ENCODE measurements around the gene ZNF678. TPM values are rescaled to one million over a fixed set of nuclear protein-coding genes. Genes with fewer than 3 reads are reported as not detected.

The ZNF678 gene
- total RNA-seq, 2 donors from 2014 or later, result 11.2 to 22.4 TPM

DNA sequence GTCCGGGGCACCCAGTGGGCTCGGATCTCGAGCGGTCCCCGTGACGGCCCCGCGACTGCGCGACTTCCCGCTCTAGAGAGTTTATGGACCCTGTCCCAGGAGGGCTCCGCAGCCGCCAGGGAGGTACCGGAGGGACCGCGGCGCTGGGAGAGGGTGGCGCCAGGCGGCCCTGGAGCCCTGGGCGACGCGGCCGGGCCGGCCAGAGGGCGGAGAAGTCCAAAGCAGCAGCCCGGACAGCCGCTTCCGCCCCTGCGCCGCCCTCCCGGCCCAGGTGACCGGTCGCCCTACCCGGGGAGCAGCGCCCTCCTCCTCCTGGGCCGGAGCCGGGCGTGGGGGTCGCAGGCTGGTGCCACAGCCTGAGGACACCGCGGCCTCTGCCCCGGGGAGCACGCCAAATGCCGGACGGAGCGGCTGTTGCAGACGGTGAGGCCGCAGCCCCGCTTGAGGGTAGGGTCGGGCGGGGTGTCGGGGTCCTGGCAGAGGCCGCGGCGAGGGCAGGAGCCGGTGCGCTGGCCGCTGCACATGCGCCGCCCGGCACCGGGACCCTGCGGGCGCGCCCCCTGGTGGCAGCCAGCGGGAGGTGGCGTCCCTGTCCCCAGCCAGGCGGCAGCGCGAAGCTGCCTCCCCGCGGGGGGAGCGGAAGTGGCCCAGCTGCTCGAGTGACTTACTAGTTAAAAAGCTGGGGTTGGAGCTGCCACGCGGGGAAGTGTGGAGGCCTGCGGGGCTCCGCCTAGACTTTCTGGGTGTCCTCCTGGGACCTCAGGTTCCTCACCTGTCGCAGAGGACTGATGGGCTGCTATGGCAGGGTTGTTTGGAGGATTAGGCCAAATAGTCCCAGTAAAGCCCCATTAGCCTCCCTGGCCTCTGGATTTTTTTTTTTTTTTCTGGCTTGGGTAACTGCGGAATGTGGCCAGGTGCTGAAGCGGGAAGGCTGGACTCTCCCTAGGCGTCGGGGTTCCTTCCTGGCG lies 20.9 kb upstream of the ZNF678 start:
- 3 to 17% methylated on average over 5 to 73 of the region's 84 CpGs for WGBS, 2 donors
- Histone ChIP-seq H3K4me1 (peaks cover 25% of the 10 kb centered on the region), H3K9me3 (peaks cover 0 to 3% (median 0%) of the 10 kb centered on the region in 3 donors), H3K4me3 (peak overlapping the region; percentile 47 to 64), H3K36me3 (replicated peaks in 1 of 2; ENCODE audit: insufficient read depth in 1 of 2, low read depth in 2 of 2) (no peaks in the 10 kb centered on the region), H3K27ac (peak overlapping the region; percentile 72 to 81 (median 74)), H3K27me3 (no peaks in the 10 kb centered on the region)
- TF ChIP-seq, protein P1, sequence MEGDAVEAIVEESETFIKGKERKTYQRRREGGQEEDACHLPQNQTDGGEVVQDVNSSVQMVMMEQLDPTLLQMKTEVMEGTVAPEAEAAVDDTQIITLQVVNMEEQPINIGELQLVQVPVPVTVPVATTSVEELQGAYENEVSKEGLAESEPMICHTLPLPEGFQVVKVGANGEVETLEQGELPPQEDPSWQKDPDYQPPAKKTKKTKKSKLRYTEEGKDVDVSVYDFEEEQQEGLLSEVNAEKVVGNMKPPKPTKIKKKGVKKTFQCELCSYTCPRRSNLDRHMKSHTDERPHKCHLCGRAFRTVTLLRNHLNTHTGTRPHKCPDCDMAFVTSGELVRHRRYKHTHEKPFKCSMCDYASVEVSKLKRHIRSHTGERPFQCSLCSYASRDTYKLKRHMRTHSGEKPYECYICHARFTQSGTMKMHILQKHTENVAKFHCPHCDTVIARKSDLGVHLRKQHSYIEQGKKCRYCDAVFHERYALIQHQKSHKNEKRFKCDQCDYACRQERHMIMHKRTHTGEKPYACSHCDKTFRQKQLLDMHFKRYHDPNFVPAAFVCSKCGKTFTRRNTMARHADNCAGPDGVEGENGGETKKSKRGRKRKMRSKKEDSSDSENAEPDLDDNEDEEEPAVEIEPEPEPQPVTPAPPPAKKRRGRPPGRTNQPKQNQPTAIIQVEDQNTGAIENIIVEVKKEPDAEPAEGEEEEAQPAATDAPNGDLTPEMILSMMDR (IDR thresholded peaks at IDR 0.05), result peak; percentile 74 to 99 (median 98)
- peak; percentile 34 to 45 (median 36) for TF ChIP-seq POLR2A (IDR thresholded peaks at IDR 0.05)
- intact Hi-C loops (cut with DNase I), result no loop called here
- DNase-seq, result peak; percentile 86 to 91 (median 88)
- peak; percentile 95 for ATAC-seq

DNA sequence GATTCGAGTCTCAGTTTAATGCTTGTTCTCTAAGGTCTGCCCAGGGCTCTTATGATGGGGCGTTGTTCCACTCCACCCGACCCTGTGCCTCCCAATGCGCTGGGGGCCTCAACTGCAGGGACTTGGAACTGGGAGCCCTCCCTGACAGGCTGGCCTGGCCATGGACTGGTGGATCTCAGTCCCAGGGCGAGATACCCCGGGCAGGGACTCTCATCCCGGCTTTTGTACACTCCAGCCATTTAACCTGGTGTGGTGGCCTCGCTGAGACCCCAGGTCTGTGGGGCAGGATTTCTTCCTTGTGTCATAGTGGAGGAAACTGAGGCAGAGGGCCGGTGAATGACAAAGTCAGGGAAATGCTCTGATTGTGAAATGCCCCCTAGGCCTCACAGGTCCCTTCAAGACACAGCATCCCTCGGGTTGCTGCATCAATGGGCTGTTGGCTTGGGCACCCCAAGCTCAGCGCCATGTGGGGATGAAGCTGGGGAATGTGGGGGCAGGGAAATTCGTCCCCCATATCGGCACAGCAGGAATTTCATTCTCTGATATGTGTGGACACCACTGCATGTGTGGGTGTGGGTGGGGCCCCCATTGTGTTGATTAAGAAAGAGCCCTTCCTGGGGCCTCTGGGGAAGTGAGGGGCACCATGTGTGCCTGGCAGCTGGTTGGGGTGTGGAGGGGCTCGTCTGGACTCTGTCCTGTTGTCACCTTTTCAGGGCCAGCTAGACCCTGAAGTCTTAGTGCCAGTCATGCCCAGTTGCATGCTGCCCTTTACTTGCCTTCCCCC lies 19.9 kb upstream of the ZNF678 start:
- Histone ChIP-seq H3K4me3 (no peak overlapping the region), H3K4me1 (peaks cover 32% of the 10 kb centered on the region), H3K27me3 (no peaks in the 10 kb centered on the region), H3K36me3 (replicated peaks in 1 of 2; ENCODE audit: insufficient read depth in 1 of 2, low read depth in 2 of 2) (no peaks in the 10 kb centered on the region), H3K9me3 (no peaks in the 10 kb centered on the region), H3K27ac (peak overlapping the region in 3 of 4 donors; percentile 72 to 81 (median 74))
- intact Hi-C loops (cut with DNase I), result no loop called here
- TF ChIP-seq, protein P1 (IDR thresholded peaks at IDR 0.05), result no peak
- no peak for TF ChIP-seq POLR2A (IDR thresholded peaks at IDR 0.05)
- ATAC-seq (no peak), DNase-seq (no peak)
- 88 to 99% methylated on average over 5 to 14 of the region's 14 CpGs for WGBS, 2 donors

DNA sequence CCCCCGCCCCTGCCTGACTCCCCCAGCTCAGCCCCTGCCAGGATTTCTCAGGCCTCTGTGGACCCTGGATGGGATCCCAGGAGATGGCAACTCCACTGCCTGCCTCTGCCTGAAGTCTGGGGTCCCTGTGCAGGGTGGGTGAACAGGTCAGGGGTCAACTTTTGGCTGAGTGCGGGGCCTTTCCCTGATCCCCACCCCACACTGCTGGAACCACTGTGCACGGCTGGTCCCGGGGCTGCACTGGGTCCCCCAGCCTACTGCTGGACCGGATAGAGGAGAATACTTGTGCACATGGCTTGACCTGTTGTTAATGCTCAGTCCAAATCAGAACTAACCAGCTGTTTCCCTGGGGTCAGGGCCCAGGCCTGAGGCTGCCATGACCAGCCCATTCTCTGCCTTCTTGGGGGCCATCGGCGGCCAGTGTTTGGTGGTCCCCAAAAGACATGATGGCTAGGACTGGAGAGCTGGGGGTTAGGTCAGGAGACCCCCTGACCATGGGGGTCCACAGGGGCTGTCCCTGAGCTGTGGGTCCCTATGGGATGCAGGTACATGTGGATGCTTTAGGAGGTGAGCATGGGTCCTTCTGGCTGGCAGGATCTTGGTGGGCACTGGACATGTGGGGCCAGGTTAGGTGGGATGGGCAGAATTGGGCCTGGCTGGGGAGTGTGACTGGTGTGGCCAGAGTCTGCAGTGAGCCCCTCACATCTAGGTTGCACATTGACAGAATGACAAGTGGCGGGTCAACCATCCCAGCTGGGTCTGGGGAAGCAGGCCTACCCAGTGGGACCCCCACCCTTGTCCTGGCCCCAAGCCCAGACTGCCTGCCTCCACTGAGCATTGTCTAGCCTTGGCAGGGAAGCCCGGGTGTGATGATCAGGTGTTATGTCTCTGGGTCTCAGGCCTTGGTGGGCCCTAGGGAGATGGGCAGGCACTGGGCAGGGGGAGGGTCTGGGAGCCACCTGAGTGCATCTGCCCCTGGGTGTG lies 19.0 kb upstream of the ZNF678 start:
- H3K9me3 ChIP-seq, result no peaks in the 10 kb centered on the region
- peak overlapping the region in 1 of 4 donors; percentile 52 for H3K27ac ChIP-seq
- intact Hi-C loops (cut with DNase I), result no loop called here
- ATAC-seq, result no peak
- DNase-seq, result no peak
- no peaks in the 10 kb centered on the region for H3K27me3 ChIP-seq
- 94 to 100% methylated on average over 5 to 8 of the region's 9 CpGs for WGBS, 2 donors
- no peak for TF ChIP-seq POLR2A (IDR thresholded peaks at IDR 0.05)
- TF ChIP-seq, protein P1 (IDR thresholded peaks at IDR 0.05), result no peak
- peaks cover 32% of the 10 kb centered on the region for H3K4me1 ChIP-seq
- no peaks in the 10 kb centered on the region for H3K36me3 ChIP-seq (replicated peaks in 1 of 2; ENCODE audit: insufficient read depth in 1 of 2, low read depth in 2 of 2)
- no peak overlapping the region for H3K4me3 ChIP-seq

GRCh38 chr1:227545361-227545760 lies 18.0 kb upstream of the ZNF678 start:
- ATAC-seq (no peak), DNase-seq (peak in 1 of 4 donors; percentile 6)
- Histone ChIP-seq H3K4me1 (peaks cover 32% of the 10 kb centered on the region), H3K27me3 (no peaks in the 10 kb centered on the region), H3K9me3 (no peaks in the 10 kb centered on the region), H3K27ac (peak overlapping the region in 1 of 4 donors; percentile 52), H3K36me3 (replicated peaks in 1 of 2; ENCODE audit: insufficient read depth in 1 of 2, low read depth in 2 of 2) (no peaks in the 10 kb centered on the region), H3K4me3 (no peak overlapping the region)
- WGBS, 2 donors, result 92 to 95% methylated on average over 5 of the region's 5 CpGs
- intact Hi-C loops (cut with DNase I), result no loop called here
- TF ChIP-seq POLR2A (IDR thresholded peaks at IDR 0.05), result no peak
- TF ChIP-seq, protein P1 (IDR thresholded peaks at IDR 0.05), result no peak

All from body of pancreas (tissue), 4 donors.